C4-2B (cell line): ENCODE measurements around the gene MOV10.

Experiments
- ZFX ChIP-seq: fragments of 450-650 bp; IDR thresholded peaks from 2 replicates; pipeline ENCODE4 v1.6.1; 2017
- TF ChIP-seq, protein P1 (sequence below): fragments of 450-650 bp; conservative IDR thresholded peaks from 2 replicates; pipeline ENCODE4 v1.5.1; 2017; ENCODE audit warnings: mild to moderate bottlenecking

DNA sequence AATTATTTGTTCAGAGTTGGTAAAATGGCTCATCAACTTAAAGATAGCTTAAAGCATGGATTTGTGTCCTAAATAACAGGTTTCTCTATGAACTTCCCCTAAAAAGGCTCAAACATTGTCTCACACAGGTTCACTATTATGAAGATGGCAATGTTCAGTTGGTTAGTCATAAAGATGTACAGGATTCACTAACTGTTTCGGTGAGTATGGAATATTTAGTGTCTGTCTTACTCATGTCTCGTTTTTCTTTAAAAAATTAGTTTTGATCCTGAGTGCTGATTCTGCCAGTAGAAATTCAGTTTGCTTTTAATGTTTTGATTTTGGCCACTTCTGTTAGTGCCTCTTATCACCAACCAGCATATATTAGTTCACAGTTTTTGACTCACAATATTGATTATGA lies 7.5 kb upstream of the MOV10 start:
- TF ChIP-seq, protein P1, sequence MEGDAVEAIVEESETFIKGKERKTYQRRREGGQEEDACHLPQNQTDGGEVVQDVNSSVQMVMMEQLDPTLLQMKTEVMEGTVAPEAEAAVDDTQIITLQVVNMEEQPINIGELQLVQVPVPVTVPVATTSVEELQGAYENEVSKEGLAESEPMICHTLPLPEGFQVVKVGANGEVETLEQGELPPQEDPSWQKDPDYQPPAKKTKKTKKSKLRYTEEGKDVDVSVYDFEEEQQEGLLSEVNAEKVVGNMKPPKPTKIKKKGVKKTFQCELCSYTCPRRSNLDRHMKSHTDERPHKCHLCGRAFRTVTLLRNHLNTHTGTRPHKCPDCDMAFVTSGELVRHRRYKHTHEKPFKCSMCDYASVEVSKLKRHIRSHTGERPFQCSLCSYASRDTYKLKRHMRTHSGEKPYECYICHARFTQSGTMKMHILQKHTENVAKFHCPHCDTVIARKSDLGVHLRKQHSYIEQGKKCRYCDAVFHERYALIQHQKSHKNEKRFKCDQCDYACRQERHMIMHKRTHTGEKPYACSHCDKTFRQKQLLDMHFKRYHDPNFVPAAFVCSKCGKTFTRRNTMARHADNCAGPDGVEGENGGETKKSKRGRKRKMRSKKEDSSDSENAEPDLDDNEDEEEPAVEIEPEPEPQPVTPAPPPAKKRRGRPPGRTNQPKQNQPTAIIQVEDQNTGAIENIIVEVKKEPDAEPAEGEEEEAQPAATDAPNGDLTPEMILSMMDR = no peak
- no peak for TF ChIP-seq ZFX
